Measurements from ENCODE around the gene ABCB4. TPM values are rescaled to one million over a fixed set of nuclear protein-coding genes. Genes with fewer than 3 reads are reported as not detected.

The ABCB4 gene
- total and polyA plus RNA-seq, 2 experiments from 2014 or later, result 1.2 to 1.5 TPM

DNA sequence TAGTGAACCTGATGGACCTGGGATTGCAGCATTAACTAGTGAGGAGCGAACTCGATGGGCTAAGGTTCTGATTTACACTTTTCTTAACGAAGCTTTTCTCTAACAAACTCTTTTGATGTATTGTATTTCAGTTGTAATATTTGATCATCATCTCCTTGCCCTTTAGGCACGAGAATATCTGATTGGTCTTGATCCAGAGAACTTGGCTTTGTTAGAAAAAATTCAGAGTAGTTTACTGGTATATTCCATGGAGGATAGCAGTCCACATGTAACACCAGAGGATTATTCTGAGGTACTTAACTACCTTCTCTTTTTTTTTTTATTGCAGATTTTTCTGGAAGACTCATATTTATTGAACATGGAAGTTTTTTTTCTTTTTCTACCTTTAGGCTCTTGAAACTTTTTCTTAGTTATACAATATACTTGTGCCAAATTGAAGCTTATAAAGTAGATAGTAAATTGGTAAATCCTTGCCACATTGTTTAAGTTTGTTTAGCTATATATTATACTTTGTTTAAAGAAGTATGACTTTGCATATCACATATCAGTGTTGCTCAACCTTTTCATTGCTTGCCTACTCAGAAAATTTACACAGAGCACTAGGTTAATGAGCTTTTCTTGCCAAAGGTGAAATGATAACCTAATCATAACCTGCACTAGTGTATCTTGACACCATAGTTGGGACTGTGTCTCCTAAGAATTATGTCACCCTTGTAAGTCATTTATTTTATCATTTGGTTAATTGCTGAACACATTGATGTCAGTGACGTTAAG lies 99.6 kb downstream of the ABCB4 start (continued):
- TF ChIP-seq, protein P1, sequence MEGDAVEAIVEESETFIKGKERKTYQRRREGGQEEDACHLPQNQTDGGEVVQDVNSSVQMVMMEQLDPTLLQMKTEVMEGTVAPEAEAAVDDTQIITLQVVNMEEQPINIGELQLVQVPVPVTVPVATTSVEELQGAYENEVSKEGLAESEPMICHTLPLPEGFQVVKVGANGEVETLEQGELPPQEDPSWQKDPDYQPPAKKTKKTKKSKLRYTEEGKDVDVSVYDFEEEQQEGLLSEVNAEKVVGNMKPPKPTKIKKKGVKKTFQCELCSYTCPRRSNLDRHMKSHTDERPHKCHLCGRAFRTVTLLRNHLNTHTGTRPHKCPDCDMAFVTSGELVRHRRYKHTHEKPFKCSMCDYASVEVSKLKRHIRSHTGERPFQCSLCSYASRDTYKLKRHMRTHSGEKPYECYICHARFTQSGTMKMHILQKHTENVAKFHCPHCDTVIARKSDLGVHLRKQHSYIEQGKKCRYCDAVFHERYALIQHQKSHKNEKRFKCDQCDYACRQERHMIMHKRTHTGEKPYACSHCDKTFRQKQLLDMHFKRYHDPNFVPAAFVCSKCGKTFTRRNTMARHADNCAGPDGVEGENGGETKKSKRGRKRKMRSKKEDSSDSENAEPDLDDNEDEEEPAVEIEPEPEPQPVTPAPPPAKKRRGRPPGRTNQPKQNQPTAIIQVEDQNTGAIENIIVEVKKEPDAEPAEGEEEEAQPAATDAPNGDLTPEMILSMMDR (conservative IDR thresholded peaks at IDR 0.05; ENCODE audit: low read depth in 2 of 2), result no peak
- TF ChIP-seq, protein P2, sequence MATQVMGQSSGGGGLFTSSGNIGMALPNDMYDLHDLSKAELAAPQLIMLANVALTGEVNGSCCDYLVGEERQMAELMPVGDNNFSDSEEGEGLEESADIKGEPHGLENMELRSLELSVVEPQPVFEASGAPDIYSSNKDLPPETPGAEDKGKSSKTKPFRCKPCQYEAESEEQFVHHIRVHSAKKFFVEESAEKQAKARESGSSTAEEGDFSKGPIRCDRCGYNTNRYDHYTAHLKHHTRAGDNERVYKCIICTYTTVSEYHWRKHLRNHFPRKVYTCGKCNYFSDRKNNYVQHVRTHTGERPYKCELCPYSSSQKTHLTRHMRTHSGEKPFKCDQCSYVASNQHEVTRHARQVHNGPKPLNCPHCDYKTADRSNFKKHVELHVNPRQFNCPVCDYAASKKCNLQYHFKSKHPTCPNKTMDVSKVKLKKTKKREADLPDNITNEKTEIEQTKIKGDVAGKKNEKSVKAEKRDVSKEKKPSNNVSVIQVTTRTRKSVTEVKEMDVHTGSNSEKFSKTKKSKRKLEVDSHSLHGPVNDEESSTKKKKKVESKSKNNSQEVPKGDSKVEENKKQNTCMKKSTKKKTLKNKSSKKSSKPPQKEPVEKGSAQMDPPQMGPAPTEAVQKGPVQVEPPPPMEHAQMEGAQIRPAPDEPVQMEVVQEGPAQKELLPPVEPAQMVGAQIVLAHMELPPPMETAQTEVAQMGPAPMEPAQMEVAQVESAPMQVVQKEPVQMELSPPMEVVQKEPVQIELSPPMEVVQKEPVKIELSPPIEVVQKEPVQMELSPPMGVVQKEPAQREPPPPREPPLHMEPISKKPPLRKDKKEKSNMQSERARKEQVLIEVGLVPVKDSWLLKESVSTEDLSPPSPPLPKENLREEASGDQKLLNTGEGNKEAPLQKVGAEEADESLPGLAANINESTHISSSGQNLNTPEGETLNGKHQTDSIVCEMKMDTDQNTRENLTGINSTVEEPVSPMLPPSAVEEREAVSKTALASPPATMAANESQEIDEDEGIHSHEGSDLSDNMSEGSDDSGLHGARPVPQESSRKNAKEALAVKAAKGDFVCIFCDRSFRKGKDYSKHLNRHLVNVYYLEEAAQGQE (IDR thresholded peaks at IDR 0.05; ENCODE audit: unreplicated experiment), result no peak
- TF ChIP-seq JUNB (IDR thresholded peaks at IDR 0.05; ENCODE audit: unreplicated experiment) (no peak), ZNF331 (CRISPR knock-in tag; IDR thresholded peaks at IDR 0.05; ENCODE audit: low read depth) (no peak), POLR2AphosphoS5 (IDR thresholded peaks at IDR 0.05; ENCODE audit: low read depth) (no peak), NANOG (IDR thresholded peaks at IDR 0.05; ENCODE audit: borderline replicate concordance) (no peak)

DNA sequence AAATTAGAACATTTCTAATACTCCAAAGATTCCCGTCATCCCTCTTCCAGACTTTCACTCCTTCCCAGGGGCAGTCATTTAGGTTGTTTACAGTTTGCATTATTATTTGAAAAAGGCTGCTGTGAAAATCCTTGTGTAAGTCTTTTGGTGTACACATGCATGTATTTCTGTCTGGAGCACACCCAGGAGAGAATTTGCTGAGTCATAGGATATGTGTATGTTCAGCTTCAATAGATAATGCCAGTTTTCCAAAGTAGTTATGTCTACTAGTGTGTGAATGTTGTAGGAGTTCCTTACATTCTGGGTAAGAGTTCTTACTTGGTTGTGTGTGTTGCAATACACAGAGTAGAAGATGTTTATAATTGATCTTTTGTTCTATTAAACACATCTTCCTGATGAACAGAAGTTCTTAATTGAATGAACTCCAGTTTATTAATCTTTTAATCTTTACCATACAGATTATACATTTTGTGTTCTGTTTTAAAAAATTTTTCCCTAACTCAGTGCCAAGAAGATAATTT lies 104.8 kb downstream of the ABCB4 start:
- Histone ChIP-seq H3F3A (replicated peaks; ENCODE audit: low read depth) (no peaks in the 10 kb centered on the region), H3K9me2 (ENCODE audit: insufficient read depth) (no peaks in the 10 kb centered on the region), H3K79me2 (replicated peaks; ENCODE audit: insufficient read depth) (no peaks in the 10 kb centered on the region), H3K27ac (ENCODE audit: low read depth) (no peak overlapping the region), H3K27me3 (ENCODE audit: insufficient read depth) (no peaks in the 10 kb centered on the region), H3K4me1 (ENCODE audit: insufficient read depth) (no peaks in the 10 kb centered on the region), H4K20me1 (replicated peaks; ENCODE audit: insufficient read depth) (no peaks in the 10 kb centered on the region), H3K4me3 (no peak overlapping the region), H3K4me2 (no peak overlapping the region), H2AFZ (no peak overlapping the region), H3K36me3 (ENCODE audit: insufficient read depth) (no peaks in the 10 kb centered on the region)
- no peak for DNase-seq (ENCODE audit: low spot score)
- Mint-ChIP-seq H3K4me3 (no peak overlapping the region), H3K27me3 (ENCODE audit: insufficient read depth, low read depth, poor library complexity) (no peaks in the 10 kb centered on the region), H3K9me3 (no peaks in the 10 kb centered on the region), H3K4me1 (no peaks in the 10 kb centered on the region), H3K27ac (peak overlapping the region; percentile 70; the same call in 1 of the 2 replicates), H3K36me3 (ENCODE audit: low read depth) (no peaks in the 10 kb centered on the region)
- ATAC-seq, result no peak
- TF ChIP-seq POLR2AphosphoS5 (IDR thresholded peaks at IDR 0.05; ENCODE audit: low read depth), result no peak
- no peak for TF ChIP-seq NANOG (IDR thresholded peaks at IDR 0.05; ENCODE audit: borderline replicate concordance)
- no peak for TF ChIP-seq STAT1 (IDR thresholded peaks at IDR 0.05; ENCODE audit: unreplicated experiment)
- no peak for TF ChIP-seq ZNF331 (CRISPR knock-in tag; IDR thresholded peaks at IDR 0.05; ENCODE audit: low read depth)
- TF ChIP-seq, protein P3, sequence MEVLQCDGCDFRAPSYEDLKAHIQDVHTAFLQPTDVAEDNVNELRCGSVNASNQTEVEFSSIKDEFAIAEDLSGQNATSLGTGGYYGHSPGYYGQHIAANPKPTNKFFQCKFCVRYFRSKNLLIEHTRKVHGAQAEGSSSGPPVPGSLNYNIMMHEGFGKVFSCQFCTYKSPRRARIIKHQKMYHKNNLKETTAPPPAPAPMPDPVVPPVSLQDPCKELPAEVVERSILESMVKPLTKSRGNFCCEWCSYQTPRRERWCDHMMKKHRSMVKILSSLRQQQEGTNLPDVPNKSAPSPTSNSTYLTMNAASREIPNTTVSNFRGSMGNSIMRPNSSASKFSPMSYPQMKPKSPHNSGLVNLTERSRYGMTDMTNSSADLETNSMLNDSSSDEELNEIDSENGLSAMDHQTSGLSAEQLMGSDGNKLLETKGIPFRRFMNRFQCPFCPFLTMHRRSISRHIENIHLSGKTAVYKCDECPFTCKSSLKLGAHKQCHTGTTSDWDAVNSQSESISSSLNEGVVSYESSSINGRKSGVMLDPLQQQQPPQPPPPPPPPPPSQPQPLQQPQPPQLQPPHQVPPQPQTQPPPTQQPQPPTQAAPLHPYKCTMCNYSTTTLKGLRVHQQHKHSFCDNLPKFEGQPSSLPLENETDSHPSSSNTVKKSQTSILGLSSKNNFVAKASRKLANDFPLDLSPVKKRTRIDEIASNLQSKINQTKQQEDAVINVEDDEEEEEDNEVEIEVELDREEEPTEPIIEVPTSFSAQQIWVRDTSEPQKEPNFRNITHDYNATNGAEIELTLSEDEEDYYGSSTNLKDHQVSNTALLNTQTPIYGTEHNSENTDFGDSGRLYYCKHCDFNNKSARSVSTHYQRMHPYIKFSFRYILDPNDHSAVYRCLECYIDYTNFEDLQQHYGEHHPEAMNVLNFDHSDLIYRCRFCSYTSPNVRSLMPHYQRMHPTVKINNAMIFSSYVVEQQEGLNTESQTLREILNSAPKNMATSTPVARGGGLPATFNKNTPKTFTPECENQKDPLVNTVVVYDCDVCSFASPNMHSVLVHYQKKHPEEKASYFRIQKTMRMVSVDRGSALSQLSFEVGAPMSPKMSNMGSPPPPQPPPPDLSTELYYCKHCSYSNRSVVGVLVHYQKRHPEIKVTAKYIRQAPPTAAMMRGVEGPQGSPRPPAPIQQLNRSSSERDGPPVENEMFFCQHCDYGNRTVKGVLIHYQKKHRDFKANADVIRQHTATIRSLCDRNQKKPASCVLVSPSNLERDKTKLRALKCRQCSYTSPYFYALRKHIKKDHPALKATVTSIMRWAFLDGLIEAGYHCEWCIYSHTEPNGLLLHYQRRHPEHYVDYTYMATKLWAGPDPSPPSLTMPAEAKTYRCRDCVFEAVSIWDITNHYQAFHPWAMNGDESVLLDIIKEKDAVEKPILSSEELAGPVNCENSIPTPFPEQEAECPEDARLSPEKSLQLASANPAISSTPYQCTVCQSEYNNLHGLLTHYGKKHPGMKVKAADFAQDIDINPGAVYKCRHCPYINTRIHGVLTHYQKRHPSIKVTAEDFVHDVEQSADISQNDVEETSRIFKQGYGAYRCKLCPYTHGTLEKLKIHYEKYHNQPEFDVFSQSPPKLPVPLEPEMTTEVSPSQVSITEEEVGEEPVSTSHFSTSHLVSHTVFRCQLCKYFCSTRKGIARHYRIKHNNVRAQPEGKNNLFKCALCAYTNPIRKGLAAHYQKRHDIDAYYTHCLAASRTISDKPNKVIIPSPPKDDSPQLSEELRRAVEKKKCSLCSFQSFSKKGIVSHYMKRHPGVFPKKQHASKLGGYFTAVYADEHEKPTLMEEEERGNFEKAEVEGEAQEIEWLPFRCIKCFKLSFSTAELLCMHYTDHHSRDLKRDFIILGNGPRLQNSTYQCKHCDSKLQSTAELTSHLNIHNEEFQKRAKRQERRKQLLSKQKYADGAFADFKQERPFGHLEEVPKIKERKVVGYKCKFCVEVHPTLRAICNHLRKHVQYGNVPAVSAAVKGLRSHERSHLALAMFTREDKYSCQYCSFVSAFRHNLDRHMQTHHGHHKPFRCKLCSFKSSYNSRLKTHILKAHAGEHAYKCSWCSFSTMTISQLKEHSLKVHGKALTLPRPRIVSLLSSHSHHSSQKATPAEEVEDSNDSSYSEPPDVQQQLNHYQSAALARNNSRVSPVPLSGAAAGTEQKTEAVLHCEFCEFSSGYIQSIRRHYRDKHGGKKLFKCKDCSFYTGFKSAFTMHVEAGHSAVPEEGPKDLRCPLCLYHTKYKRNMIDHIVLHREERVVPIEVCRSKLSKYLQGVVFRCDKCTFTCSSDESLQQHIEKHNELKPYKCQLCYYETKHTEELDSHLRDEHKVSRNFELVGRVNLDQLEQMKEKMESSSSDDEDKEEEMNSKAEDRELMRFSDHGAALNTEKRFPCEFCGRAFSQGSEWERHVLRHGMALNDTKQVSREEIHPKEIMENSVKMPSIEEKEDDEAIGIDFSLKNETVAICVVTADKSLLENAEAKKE (CRISPR knock-in tag; IDR thresholded peaks at IDR 0.05), result no peak
- no peak for TF ChIP-seq EZH2phosphoT487 (IDR thresholded peaks at IDR 0.05; ENCODE audit: unreplicated experiment)
- no peak for TF ChIP-seq ZNF114 (CRISPR knock-in tag; IDR thresholded peaks at IDR 0.05)
- no peak for TF ChIP-seq CREB1 (CRISPR knock-in tag; IDR thresholded peaks at IDR 0.05; ENCODE audit: low read depth)
- no peak for TF ChIP-seq EZH2 (IDR thresholded peaks at IDR 0.05; ENCODE audit: low read depth, unreplicated experiment)

All from GM23338 (cell line).